OCI-LY7 (cell line): ENCODE data around the gene ZFP36L1. TPM values are rescaled to one million over a fixed set of nuclear protein-coding genes. Genes with fewer than 3 reads are reported as not detected.
A peak's percentile ranks its signal among the peaks of the same experiment; 100 is the strongest.

Experiments
- BruUV-seq: library from RNA; stranded (reverse); fragments of 400-500 nt; replicated peaks from 2 replicates; lab custom pipeline; 2021; lab: Mats Ljungman, UMichigan
- CTCF ChIA-PET: fragments of 300-600 bp; sonication (Branson Sonifier 250); formaldehyde crosslinking; loops from one replicate; lab custom pipeline; 2022; ENCODE audit warnings: antibody characterized with exemption; ENCODE audit not compliant: unreplicated experiment; lab: Charles Lee
- POLR2A ChIA-PET: fragments of 300-600 bp; sonication (Branson Sonifier 250); formaldehyde crosslinking; loops from one replicate; lab custom pipeline; 2022; ENCODE audit warnings: antibody characterized with exemption; lab: Charles Lee
- DNase-seq: peaks from one replicate; pipeline ENCODE4 v3.0.0-alpha.2; 2015; ENCODE audit warnings: low spot score
- H2AFZ ChIP-seq: fragments of 200-600 bp; sonication (generic), shearing (Covaris generic); 2 replicates; pipeline ENCODE4 v1.6.1; 2014; ENCODE audit warnings: mild to moderate bottlenecking, antibody characterized with exemption, low read length, moderate library complexity
- H3K27ac ChIP-seq: fragments of 200-600 bp; sonication (generic); 2 replicates; pipeline ENCODE4 v1.5.1; 2014; ENCODE audit warnings: mixed run types, low read depth, mild to moderate bottlenecking, moderate library complexity, low read length, inconsistent platforms; ENCODE audit not compliant: poor library complexity, severe bottlenecking
- H3K36me3 ChIP-seq: fragments of 200-600 bp; sonication (generic); 2 replicates; pipeline ENCODE4 v1.6.1; 2014; ENCODE audit warnings: mild to moderate bottlenecking, antibody characterized with exemption, low read length, moderate library complexity, mixed read lengths; ENCODE audit not compliant: insufficient read depth
- H3K4me1 ChIP-seq: fragments of 200-600 bp; sonication (generic); 2 replicates; pipeline ENCODE4 v1.5.1; 2014; ENCODE audit warnings: mild to moderate bottlenecking, low read length; ENCODE audit not compliant: insufficient read depth, poor library complexity, severe bottlenecking
- H3K4me2 ChIP-seq: fragments of 200-600 bp; sonication (generic); 2 replicates; pipeline ENCODE4 v1.6.1; 2014; ENCODE audit warnings: mild to moderate bottlenecking, low read length
- H3K4me3 ChIP-seq: fragments of 200-600 bp; sonication (generic); 2 replicates; pipeline ENCODE4 v1.5.1; 2014; ENCODE audit warnings: mild to moderate bottlenecking, low read depth, low read length; ENCODE audit not compliant: poor library complexity, severe bottlenecking
- H3K79me2 ChIP-seq: fragments of 200-600 bp; sonication (generic); 2 replicates; pipeline ENCODE4 v1.6.1; 2016; ENCODE audit warnings: low read depth, mild to moderate bottlenecking, low read length, moderate library complexity, mixed read lengths; ENCODE audit not compliant: insufficient read depth
- H3K9me2 ChIP-seq: fragments of 200-600 bp; sonication (generic); 2 replicates; pipeline ENCODE4 v1.6.1; 2016; ENCODE audit warnings: mild to moderate bottlenecking, low read length, mixed read lengths; ENCODE audit not compliant: insufficient read depth
- H3K9me3 ChIP-seq: fragments of 200-600 bp; sonication (generic); 2 replicates; pipeline ENCODE4 v1.6.1; 2014; ENCODE audit warnings: mild to moderate bottlenecking, mixed run types, low read length, mixed read lengths
- H4K20me1 ChIP-seq: fragments of 200-600 bp; sonication (generic); 2 replicates; pipeline ENCODE4 v1.6.1; 2014; ENCODE audit warnings: mild to moderate bottlenecking, antibody characterized with exemption, low read length, moderate library complexity, mixed read lengths; ENCODE audit not compliant: insufficient read depth
- CTCF ChIP-seq: fragments of 200-600 bp; sonication (generic); conservative IDR thresholded peaks from 2 replicates; pipeline ENCODE4 v1.5.1; 2014; ENCODE audit warnings: mild to moderate bottlenecking, antibody characterized with exemption, low read length, moderate library complexity, mixed read lengths
- EZH2phosphoT487 ChIP-seq: fragments of 200-600 bp; sonication (generic); IDR thresholded peaks from 2 replicates; pipeline ENCODE4 v1.6.1; 2018; ENCODE audit warnings: low read depth, borderline replicate concordance, mild to moderate bottlenecking, mixed run types, antibody characterized with exemption, low read length, moderate library complexity, mixed read lengths
- intact Hi-C: fragments of 100-400 bp; cut with micrococcal nuclease; formaldehyde crosslinking; loops from one replicate; pipeline ENCODE4 v1.10.0; 2022; ENCODE audit not compliant: unreplicated experiment
- total RNA-seq, 2 experiments: library from RNA; depleted of rRNA in 1 of 2; stranded (reverse); fragments of >200 nt in 1 of 2; shearing (Covaris generic) in 1 of 2; gene quantifications; 2 replicates each; pipeline ENCODE4 v1.2.3, GENCODE V29; 2014 to 2022

ZFP36L1 gene
- total RNA-seq, 2 experiments from 2014 or later: 24.2 to 57.0 TPM

- no peaks in the 10 kb centered on the region for H4K20me1 ChIP-seq
- TF ChIP-seq CTCF (no peak), EZH2phosphoT487 (no peak)
- H3K79me2 ChIP-seq: peaks cover 3% of the 10 kb centered on the region; the same call in 1 of the 2 replicates
- ChIA-PET CTCF (no interaction called here), POLR2A (interaction anchor here (0.8 to 7.5 kb wide), 5 partner anchors 8 to 26 kb away, joined by 3 to 58 read pairs (median 5); no protein-coding TSS in a partner anchor)
- peaks cover 29% of the 10 kb centered on the region for H3K4me1 ChIP-seq
- DNase-seq: no peak
- peak overlapping the region; percentile 3; the same call in 1 of the 2 replicates for H2AFZ ChIP-seq
- intact Hi-C loops: no loop called here
- BruUV-seq: no TSS peak
- H3K27ac ChIP-seq: no peak overlapping the region
- peak overlapping the region; percentile 10; the same call in 1 of the 2 replicates for H3K4me2 ChIP-seq
- H3K9me2 ChIP-seq: no peaks in the 10 kb centered on the region
- H3K36me3 ChIP-seq: peaks cover 21% of the 10 kb centered on the region; the same call in 1 of the 2 replicates
- H3K9me3 ChIP-seq: peaks cover 45% of the 10 kb centered on the region
- H3K4me3 ChIP-seq: no peak overlapping the region
These were observed 7.5 kb upstream of the ZFP36L1 start for GRCh38 chr14:68800390-68800789.

- Histone ChIP-seq H4K20me1 (no peaks in the 10 kb centered on the region), H3K79me2 (peaks cover 15% of the 10 kb centered on the region; the same call in 1 of the 2 replicates), H3K27ac (no peak overlapping the region), H3K4me3 (no peak overlapping the region), H3K4me2 (no peak overlapping the region), H2AFZ (no peak overlapping the region), H3K9me2 (no peaks in the 10 kb centered on the region), H3K4me1 (peaks cover 38% of the 10 kb centered on the region), H3K9me3 (peaks cover 32% of the 10 kb centered on the region), H3K36me3 (peaks cover 15% of the 10 kb centered on the region; the same call in 1 of the 2 replicates)
- intact Hi-C loops: no loop called here
- TF ChIP-seq EZH2phosphoT487 (no peak), CTCF (no peak)
- ChIA-PET CTCF (interaction anchor here (1.0 kb wide), 1 partner anchor 16 kb away, joined by 3 read pairs; no protein-coding TSS in a partner anchor), POLR2A (interaction anchor here (0.9 to 1.1 kb wide), 2 partner anchors 15 to 523 kb away, joined by 3 to 4 read pairs; no protein-coding TSS in a partner anchor)
- no TSS peak for BruUV-seq
- DNase-seq: no peak
These were observed 5.8 kb upstream of the ZFP36L1 start for GRCh38 chr14:68798621-68799020.

GRCh38 chr14:68797121-68797670 is 4.3 kb upstream of the ZFP36L1 start:
- Histone ChIP-seq H3K27ac (peak overlapping the region; percentile 92), H3K36me3 (peaks cover 20% of the 10 kb centered on the region), H3K79me2 (peaks cover 23% of the 10 kb centered on the region), H3K4me2 (peak overlapping the region; percentile 73), H3K9me3 (peaks cover 30% of the 10 kb centered on the region), H3K9me2 (no peaks in the 10 kb centered on the region), H3K4me3 (no peak overlapping the region), H4K20me1 (no peaks in the 10 kb centered on the region), H2AFZ (peak overlapping the region; percentile 40; the same call in 1 of the 2 replicates), H3K4me1 (peaks cover 39% of the 10 kb centered on the region)
- no peak for TF ChIP-seq EZH2phosphoT487
- TF ChIP-seq CTCF: no peak
- intact Hi-C loops: no loop called here
- POLR2A ChIA-PET: interaction anchor here (1.1 to 3.4 kb wide), 4 partner anchors 9 to 290 kb away, joined by 3 to 51 read pairs (median 10); no protein-coding TSS in a partner anchor
- CTCF ChIA-PET: no interaction called here
- no peak for DNase-seq
- no TSS peak for BruUV-seq
